AG09309 (cell line): ENCODE data around the gene SPOCD1.

ENCODE experiments used
- DNase-seq: peaks from one replicate; pipeline ENCODE4 v3.0.0-alpha.2; 2010; ENCODE audit warnings: low read depth
- H3K4me3 ChIP-seq: 2 replicates; pipeline ENCODE4 v1.5.1; 2011; ENCODE audit warnings: mild to moderate bottlenecking, low read depth, low read length, moderate library complexity; ENCODE audit not compliant: control insufficient read depth
- TF ChIP-seq, protein P1 (sequence below): IDR thresholded peaks from 2 replicates; pipeline ENCODE4 v1.5.1; 2011; ENCODE audit warnings: mild to moderate bottlenecking, low read depth, low read length, inconsistent platforms; ENCODE audit not compliant: insufficient read depth, control insufficient read depth; ENCODE audit errors: missing control alignments

Gene SPOCD1

DNA sequence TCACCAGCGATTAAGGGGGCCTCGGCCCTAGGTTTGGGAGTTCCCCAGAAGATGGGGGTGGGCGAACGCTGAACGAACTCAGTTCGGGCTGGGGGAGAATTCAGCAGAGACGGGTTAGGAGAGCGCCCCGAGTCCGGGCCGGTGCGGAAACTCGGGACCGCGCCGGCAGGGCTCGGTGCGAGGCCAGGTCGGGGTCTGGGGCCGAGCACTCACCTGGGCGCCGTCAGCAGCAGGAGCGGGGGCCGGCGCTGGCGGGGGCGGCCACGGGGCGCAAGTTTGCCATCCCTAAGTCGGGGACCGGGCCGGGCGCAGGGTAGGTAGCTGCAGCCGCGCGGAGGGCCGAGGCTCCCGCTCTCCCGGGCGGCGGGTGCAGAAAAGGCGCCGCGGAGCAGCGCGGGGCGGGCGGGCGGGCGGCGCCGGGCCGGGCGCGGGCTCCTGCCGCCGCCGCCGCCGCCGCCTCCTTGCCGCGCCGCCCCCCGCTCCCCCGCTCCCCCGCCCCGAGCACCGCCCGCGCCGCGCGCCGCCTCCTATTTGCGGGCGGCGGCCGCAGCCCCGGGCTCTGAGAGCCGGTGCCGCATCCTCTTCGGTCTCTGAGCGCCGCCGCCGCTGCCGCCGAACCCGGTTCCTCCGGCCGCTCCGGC lies 52.0 kb downstream of the SPOCD1 start:
- DNase-seq = no peak
- peak overlapping the region; percentile 67 for H3K4me3 ChIP-seq
- TF ChIP-seq, protein P1, sequence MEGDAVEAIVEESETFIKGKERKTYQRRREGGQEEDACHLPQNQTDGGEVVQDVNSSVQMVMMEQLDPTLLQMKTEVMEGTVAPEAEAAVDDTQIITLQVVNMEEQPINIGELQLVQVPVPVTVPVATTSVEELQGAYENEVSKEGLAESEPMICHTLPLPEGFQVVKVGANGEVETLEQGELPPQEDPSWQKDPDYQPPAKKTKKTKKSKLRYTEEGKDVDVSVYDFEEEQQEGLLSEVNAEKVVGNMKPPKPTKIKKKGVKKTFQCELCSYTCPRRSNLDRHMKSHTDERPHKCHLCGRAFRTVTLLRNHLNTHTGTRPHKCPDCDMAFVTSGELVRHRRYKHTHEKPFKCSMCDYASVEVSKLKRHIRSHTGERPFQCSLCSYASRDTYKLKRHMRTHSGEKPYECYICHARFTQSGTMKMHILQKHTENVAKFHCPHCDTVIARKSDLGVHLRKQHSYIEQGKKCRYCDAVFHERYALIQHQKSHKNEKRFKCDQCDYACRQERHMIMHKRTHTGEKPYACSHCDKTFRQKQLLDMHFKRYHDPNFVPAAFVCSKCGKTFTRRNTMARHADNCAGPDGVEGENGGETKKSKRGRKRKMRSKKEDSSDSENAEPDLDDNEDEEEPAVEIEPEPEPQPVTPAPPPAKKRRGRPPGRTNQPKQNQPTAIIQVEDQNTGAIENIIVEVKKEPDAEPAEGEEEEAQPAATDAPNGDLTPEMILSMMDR = no peak

DNA sequence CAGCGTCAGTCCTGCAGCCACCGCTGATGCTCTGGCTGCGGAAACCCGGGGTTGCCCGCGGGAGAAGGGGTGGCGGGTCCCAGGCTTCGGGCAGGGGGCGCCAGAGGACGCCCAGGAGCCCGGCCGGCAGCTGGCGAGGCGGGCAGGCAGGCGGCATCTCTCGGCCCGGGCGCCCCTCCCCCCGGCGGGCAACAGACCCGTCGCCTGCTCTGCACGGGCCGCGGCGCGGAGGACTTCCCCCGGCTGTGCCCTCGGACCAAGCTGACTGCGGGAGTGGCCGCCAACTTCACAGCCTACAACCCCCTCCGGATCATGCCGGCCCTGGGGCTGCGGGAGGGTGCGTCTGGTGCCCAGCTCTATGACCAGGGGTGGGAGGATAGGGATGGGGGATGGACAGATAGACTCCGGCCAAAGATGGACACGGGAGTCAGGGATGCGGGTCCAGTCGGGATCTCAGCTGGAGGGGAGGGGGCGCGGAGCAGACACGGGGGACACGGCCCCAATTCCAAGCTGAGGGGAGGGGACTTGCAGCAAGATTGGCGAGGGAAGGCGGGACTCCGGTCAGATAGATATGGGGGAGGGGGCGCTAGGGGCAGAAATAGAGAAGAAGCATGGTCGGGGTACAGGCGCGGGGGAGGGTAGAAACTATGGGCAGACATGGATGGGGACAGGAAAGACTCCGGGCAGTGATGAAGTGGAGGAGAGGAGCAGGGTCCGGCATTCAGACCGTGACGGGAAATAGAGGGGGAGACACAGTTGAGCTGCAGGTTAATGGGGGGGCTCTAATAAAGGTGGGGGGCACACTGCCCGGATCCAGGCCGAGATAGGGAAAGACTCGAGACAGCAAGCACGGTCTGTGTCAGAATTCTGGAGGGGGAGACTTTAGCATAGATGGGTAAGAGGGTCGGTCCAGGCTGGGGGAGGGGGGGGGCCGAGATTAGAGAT lies 52.8 kb downstream of the SPOCD1 start:
- no peak for DNase-seq
- peak overlapping the region; percentile 67 for H3K4me3 ChIP-seq
- TF ChIP-seq, protein P1 = peak; percentile 64

DNA sequence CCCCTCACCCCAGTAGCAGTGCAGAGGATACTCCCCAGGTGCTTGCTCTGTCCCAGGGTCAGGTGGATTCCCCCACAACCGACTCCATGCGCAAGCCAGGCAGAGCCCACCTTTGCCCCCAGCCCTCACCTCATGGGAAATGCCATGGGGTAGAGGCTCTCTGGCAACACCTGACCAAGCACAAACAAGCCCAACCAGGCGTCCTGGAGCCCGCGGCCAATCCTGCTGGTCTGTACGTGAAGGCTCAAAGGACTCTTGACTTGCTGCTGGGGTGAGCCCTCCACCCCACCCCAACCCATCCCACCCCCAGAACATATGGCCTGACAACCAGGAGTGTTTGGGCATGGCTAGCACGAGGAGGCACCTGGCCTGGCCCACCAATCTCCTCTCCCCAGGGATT lies 53.5 kb downstream of the SPOCD1 start:
- H3K4me3 ChIP-seq = peak overlapping the region; percentile 67
- no peak for DNase-seq
- TF ChIP-seq, protein P1 = no peak

GRCh38 chr1:31761883-31762282 lies 53.9 kb downstream of the SPOCD1 start:
- TF ChIP-seq, protein P1 = no peak
- peak overlapping the region; percentile 67 for H3K4me3 ChIP-seq
- DNase-seq = peak; percentile 50

DNA sequence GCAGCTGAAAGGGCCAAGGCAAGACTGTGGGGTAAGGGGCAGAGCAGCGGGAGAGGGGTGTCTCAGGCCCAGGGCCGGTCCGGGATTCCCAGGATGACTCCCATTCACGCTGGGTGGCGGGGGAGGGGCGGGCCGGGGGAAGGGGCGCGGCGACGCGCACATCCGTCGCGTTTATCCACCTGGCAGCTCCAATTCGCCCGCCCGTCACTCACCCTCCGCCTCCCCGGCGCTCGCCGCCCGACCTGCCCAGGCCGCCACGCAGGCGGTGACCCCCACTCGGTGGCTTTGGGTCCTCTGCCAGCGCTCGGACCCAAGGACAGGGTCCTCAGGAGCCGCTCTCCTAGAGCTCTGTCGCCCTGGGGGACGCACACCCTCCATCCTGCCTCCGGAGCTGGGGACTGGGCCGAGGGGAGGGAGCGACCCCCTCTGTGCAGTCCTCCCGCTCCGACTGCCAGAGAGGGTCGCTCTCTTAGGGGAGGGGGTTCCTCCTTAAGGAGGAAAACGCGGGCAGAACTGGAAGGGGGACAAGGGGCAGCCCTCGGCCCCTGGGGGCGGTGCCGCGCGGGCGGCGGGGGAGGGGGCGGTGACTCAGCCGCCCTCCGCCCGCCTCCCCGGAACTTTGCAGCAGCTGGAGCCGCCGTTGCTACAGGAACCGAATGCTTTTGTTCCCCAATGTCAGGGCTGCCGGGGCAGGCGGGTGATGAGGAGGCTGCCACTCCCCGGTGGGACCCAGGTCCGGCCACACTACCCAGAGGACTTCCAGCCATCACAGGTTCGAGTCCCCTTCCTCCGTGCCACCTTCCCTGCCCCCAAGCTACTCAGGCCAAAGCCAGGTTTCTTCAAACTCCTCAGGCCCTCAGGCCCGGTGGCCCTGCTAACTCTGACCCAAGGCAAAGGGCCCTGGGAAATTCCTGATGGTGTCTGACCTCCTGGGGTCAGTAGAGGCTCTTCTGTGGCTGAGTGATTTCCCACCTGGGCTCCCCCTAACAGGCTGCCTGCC lies 55.1 kb downstream of the SPOCD1 start:
- TF ChIP-seq, protein P1 = no peak
- DNase-seq = no peak
- H3K4me3 ChIP-seq = peak overlapping the region; percentile 60
